GM18511 (cell line): ENCODE measurements around the gene CCDC17.

Experiments used
- ATAC-seq: cut with Tn5 transposase; IDR thresholded peaks from one replicate; pipeline ENCODE4 v1.9.1; 2021; ENCODE audit warnings: mild to moderate bottlenecking, moderate library complexity; ENCODE audit not compliant: unreplicated experiment

The CCDC17 gene

GRCh38 chr1:45584351-45585109 is 39.3 kb downstream of the CCDC17 start:
- peak; percentile 39 for ATAC-seq

- peak; percentile 64 for ATAC-seq
Observed at GRCh38 chr1:45583666-45584350, 40.0 kb downstream of the CCDC17 start, which contains the start of gene NASP. Gene NASP (plus strand): TSS chr1:45584041. CDS start chr1:45584147, 106 bp downstream.

GRCh38 chr1:45583264-45583665 is 40.6 kb downstream of the CCDC17 start:
- peak; percentile 75 for ATAC-seq

GRCh38 chr1:45574105-45574626 is 49.7 kb downstream of the CCDC17 start:
- ATAC-seq, result no peak

GRCh38 chr1:45573231-45573804 is 50.5 kb downstream of the CCDC17 start:
- no peak for ATAC-seq

GRCh38 chr1:45570631-45571030 is 53.2 kb downstream of the CCDC17 start:
- ATAC-seq, result no peak
